Esophagus squamous epithelium (tissue), 4 donors: ENCODE results near the gene GNAL.

Experiments
- POLR2A ChIP-seq, 4 donors: fragments of 450-650 bp; IDR thresholded peaks; one replicate each; pipeline ENCODE4 v1.6.1; 2017; ENCODE audit warnings: antibody characterized with exemption in 4 of 4, mild to moderate bottlenecking in 4 of 4, moderate library complexity in 3 of 4
- TF ChIP-seq, protein P1 (sequence below), 6 experiments: fragments of 450-650 bp in 4 of 6; fragments of 200-600 bp in 2 of 6; sonication (generic) in 2 of 6; IDR thresholded peaks; one replicate each; pipeline ENCODE4 v1.5.1; 2016 to 2019; ENCODE audit warnings: antibody characterized with exemption in 6 of 6, mild to moderate bottlenecking in 4 of 6, moderate library complexity in 4 of 6

DNA sequence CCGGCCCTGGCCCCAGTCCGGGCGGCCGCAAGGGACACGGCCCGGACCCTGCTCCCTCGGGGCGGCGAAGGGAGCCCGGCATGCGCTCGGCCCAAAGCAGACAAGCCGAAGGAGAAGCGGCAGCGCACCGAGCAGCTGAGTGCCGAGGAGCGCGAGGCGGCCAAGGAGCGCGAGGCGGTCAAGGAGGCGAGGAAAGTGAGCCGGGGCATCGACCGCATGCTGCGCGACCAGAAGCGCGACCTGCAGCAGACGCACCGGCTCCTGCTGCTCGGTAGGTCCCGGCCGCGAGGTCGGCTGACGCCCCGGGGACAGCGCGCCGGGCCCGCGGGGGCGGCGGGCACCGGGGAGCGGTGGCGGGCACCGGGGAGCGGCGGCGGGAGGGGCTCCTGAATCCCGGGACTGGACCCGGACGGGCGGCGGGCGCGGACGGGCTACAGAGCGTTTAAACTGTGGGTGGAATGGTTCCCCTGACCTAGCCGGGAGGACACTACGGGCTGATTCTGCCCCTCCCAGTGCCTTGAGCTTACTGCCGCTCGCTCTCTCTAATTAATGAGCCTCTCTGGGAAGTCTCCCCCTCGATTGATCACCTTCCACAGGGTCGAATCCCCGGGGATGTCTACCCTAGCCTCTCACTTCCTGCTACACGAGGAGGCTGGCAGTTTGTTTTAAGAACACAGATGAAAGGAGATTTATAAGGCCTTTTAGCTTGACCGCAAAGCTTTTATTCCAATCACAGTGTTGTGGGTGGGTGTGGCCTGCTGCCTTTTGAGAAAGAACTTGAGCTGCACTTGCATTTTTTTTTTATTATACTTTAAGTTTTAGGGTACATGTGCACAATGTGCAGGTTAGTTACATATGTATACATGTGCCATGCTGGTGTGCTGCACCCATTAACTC lies 853 bp downstream of the GNAL start:
- TF ChIP-seq, protein P1, sequence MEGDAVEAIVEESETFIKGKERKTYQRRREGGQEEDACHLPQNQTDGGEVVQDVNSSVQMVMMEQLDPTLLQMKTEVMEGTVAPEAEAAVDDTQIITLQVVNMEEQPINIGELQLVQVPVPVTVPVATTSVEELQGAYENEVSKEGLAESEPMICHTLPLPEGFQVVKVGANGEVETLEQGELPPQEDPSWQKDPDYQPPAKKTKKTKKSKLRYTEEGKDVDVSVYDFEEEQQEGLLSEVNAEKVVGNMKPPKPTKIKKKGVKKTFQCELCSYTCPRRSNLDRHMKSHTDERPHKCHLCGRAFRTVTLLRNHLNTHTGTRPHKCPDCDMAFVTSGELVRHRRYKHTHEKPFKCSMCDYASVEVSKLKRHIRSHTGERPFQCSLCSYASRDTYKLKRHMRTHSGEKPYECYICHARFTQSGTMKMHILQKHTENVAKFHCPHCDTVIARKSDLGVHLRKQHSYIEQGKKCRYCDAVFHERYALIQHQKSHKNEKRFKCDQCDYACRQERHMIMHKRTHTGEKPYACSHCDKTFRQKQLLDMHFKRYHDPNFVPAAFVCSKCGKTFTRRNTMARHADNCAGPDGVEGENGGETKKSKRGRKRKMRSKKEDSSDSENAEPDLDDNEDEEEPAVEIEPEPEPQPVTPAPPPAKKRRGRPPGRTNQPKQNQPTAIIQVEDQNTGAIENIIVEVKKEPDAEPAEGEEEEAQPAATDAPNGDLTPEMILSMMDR (IDR thresholded peaks at IDR 0.05), result no peak
- TF ChIP-seq POLR2A (IDR thresholded peaks at IDR 0.05), result no peak
